NCI-H460 (cell line): ENCODE data around the gene KHDC4. TPM values are rescaled to one million over a fixed set of nuclear protein-coding genes. Genes with fewer than 3 reads are reported as not detected.

ENCODE experiments used
- DNase-seq: peaks from one replicate; pipeline ENCODE4 v3.0.0-alpha.2; 2016; ENCODE audit warnings: low read depth; ENCODE audit errors: extremely low read depth
- total RNA-seq: library from RNA; depleted of rRNA; stranded (reverse); fragments of >200 nt; shearing (Covaris generic); gene quantifications from 2 replicates; pipeline ENCODE4 v1.2.3, GENCODE V29; 2014

Gene KHDC4
- total RNA-seq, 1 experiment from 2014 or later: 86.5 TPM

DNA sequence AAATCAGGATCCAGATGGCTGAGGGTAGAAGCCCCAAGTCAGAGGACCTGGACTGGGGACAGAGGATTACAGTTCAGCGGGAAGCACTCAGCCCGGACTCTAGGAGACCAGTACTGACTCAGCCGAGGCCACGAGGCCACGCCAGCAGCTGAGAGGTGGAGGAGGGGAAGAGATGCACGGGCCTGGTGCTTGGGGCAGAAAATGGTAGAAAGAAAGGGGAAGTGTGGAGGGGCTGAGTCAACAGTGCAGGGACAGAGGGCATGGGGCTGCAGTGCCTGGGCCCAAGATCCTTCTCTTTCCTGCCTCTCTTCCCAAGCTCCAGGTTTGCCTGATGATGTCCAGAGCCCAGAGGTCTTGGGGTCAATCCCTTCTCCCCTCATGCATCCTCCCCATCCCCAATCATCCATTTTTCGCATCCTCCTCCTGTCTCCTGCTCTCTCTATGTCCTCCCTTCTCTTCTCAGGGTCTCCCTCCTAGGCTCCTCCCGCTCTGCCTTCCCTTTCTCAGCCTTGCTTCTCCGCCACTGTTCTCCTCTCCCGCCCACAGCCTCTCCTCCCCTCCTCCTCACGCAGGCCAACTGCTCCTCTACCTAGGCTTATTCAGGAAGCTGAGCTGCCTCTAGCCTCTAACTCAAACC, 36.4 kb upstream of the KHDC4 start:
- DNase-seq: no peak

DNA sequence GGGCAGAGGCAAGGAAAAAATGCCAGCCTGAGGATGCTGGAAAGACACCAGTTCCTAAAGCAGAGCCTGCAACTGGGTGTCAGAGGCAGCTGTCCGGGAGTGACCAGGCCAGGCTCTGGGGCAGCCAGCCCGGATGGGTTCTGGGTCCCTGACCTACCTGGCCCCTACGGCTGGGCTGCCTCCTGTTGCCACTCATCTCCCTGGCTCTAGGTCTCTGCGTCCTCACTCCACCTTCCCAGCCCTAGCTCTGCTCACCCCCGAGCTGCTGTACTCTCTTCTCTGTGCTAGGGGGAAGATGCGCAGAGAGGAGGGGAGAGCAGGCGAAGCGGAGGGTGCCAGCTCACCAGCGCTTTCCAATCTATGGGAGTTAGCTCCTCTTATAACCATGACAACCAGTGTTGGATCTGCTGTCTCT, 35.2 kb upstream of the KHDC4 start:
- DNase-seq: no peak

DNA sequence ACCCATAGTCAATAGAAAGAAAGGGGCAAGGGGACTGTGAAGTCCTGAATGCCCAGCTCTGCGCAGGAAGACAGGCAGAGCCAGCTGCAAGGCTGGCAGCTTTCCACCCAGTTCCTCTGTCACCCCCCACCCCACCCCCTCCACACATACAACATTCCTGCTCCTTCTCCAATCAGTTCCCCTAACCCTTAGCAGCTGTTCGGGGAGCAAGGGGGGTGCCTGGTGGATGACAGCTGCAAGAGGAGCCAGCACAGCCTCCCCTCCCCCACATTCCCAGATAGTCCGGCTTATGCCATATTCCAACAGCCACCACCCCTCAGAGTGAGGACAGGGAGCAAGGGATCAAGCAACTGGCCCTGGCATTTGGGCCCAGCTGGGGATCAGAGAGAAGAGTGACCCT, 34.5 kb upstream of the KHDC4 start:
- DNase-seq: no peak

DNA sequence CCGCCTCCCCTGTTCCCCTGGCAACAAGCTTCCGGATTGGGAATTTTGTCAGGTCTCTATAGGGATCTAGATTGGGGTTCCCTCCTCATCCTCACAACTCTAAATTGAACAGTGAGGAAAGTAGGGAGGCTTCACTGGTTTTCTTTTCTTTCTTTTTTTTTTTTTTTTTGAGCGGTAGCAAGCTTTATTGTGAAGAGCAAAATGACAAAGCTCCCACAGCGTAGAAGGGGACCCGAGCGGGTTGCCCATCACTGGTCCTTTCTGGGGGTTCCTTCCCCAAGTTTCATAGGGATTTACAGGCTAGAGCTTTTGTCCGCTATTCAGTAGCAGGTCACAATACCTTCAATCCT, 33.8 kb upstream of the KHDC4 start:
- no peak for DNase-seq

DNA sequence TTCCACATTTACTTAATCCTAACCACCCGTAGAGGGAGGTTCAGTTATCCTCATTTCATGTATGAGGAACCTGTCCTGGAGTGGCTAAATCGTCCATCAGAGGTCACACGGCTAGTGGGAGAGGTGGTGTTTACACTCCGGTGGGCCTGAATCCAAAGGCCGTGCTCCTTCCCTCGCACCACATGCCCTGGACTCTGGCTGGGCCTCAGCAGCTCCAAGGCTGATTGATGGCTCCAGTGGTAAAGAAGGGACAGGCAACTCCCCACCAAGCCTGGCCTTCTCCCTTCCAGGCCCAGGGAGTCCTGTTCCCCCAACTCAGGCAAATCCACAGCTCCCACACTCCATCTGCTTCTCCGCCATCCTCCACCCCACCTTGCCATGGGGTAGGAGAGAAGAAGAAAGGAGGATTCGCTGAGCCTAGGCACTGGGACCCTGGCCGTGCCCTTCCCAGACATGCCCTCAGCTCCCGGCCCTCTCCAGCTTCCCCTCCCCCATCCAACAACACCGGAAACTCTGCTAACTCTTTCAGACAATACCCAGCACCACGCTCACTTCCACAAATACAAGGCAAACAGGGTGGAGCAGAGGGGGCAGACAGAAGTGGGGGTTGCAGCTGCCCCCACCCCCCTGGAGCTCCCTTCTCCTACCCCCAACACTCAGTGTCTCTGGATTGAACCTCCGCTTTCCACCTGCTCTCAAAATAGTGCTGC, 33.3 kb upstream of the KHDC4 start:
- no peak for DNase-seq

DNA sequence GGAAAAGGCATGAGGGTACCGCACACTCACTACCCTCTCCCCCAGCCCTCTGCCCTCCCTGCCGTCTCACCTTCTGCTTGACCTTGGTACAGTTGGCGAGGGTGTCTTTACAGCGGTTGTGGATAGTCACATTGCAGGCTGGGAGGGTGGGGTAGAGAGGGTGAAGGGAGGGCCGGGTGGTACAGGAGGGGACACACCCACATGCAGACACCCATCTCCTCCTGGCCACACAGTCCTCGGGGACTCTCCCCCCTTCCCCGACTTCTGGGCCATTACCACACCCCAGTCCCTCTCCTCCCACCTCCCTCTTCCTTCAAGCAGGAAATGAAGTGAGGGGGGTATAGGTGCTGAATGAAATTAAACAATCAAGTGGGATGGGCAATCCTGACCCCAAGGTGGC, 32.5 kb upstream of the KHDC4 start:
- no peak for DNase-seq

DNA sequence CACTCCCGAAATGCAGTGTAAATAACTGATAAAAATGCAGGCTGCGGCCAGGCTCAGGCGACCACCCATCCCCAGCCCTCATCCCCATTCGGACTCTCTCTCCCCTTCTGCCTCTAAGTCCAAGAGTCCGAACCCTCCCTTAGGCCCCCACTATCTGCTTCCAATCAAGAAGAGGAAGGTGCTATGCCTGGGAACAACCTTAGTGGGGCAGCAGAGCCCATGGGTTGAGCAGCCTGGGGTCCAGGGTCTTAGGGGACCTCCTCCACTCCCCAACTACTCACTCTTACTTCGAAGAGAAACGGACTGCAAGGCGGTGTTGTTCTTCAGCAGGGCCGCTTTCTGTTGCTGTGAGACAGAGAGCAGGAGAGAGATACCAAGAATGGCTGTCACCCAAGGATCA, 31.9 kb upstream of the KHDC4 start:
- DNase-seq: no peak

DNA sequence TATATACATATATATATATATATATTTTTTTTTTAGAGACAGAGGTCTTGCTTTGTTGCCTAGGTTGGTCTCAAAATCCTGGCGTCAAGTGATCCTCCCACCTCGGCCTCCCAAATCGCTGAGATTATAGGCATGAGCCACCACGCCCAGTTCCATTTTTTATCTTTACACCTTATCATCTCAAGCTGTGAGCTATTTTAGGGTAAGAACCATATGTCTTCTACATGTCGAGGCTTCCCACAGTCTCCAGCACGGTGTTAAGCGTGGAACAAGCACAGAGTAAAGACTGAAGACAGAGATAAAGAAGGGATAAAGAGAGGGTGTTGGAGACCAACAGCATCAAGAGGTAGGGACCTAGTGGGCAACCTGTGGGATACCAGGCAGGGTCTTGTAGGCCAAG, 30.0 kb upstream of the KHDC4 start:
- DNase-seq: no peak

DNA sequence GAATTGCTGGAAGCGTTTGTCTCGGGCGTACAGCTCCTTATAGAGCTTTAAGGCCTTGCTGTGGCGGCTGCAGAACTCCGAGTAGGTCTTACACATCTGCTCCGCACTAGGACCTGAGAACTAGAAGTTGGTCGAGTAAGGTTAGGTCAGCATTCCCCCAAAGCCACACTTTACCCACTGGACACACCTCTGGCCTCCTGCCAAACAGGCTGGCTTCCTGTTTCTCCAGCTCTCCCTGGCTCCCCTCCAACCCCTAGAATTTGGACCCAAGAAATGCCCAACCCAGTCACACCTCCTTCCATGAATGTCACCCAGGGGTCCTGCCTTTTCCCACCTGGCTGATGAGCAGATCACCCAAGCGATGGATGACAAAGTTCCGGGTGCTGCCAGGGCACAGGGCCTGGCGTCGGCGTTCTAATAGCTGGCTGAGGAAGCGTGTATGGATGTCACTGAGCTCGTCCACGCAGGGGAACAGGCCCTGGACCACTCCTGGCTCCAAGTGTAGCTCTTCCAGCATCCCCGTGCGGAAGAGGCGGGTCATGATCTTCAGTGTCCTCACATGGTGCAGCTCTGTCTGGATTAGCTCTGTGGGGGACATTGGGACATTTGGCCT, 28.5 kb upstream of the KHDC4 start:
- DNase-seq: no peak

DNA sequence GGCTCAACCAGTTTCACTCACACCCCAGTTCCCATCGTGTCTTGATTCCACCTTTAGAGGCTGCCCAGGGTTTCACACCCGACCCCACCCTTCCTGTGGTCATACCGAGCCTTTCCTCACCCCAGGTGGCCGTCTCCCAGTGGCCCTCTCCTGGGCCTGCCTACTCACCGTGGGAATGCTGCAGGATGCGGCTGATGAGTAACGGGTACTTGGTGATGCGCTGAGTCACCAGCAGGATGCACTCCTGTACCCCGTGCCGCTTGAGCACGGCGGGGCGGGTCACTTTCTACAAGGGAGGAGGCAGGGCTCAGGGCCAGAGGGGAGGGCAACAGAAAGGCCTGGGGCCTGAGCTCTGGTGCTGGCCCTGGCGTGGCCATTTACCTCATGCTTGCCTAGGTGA, 27.7 kb upstream of the KHDC4 start:
- peak; percentile 99 for DNase-seq

DNA sequence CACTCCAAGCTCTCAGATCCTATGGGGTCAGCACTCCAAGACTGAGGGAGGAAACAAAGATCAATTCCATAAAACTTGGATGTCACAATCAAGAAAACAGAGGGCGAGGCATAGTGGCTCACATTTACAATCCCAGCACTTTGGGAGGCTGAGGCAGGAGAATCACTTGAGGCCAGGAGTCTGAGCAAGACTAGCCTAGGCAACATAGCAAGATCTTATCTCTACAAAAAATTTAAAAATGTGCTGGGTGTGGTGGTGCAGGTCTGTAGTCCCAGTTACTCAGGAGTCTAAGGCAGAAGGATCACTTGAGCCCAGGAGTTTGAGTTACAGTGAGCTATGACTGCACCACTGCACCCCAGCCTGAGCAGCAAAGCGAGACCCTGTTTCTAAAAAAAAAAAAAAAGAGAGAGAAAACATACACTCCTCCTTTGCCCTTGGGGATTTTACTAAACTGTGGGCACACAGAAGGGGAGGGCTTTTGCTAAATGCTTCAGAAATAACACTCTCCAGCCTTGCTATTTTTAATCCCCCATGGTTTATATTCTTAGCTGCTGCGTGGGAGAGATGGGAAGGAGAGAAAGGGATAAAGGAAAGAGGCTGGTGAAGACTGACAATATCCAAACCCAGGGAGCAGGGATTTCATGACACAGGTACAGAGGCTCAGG, 26.0 kb upstream of the KHDC4 start:
- DNase-seq: no peak

DNA sequence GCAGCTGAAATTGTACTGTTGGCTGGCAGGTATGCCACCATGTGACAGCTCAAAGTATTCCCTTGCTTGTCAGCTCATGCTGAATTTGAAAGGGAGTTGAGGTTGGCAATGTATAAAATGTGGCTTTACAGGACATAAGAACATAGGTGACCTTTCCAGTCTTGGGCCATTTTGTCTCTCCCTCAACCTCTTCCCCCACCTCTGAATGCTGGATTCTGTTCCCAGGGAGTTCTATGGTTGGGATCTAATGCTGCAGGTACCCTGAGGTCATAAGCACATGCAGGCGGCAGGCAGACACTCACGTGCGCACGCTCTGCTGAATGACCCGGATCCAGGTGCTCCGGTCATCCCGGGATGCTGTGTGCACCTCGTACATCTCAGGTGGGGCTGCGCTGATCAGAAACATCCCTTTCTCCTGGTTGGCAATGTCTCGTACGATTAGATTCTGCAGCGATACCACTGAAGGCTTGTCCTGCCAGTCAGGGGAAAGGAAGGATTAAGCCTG, 23.2 kb upstream of the KHDC4 start:
- no peak for DNase-seq

DNA sequence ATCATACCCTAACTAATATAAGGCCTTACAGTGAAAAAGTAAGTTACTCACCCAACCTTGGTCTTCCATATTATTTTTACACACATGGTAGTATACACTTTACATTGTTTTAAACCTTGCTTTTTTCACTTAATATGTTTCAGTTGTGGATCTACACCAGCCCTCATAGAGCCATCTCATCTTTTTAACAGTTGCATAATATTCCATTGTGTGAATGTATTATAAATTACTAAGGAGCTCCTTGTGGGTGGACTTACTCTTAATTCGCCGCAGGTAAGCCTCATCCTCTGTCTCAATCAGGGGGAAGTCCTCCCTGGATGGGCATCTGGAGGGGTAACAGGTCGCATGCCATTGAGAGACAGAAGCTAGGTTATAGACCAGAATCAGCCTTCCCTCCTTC, 20.4 kb upstream of the KHDC4 start:
- DNase-seq: no peak

DNA sequence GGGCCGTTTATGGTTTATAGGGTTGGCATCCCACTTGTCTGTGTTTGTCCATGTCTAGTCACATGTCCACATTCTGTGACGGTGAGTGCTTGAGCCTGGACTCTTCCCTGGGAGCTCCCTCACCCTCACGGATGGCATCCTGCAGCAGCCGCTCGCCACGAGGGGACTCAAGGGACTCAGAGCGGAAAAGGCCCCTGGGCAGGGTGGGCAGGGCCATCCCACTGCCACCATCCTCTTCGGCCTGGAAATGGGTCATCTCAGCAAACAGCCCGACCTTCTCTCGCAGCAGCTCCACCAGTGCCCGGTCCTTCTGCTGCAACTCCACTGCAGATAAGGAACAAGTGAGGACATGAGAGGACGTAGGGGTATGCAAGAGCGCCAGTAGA, 18.3 kb upstream of the KHDC4 start:
- no peak for DNase-seq

DNA sequence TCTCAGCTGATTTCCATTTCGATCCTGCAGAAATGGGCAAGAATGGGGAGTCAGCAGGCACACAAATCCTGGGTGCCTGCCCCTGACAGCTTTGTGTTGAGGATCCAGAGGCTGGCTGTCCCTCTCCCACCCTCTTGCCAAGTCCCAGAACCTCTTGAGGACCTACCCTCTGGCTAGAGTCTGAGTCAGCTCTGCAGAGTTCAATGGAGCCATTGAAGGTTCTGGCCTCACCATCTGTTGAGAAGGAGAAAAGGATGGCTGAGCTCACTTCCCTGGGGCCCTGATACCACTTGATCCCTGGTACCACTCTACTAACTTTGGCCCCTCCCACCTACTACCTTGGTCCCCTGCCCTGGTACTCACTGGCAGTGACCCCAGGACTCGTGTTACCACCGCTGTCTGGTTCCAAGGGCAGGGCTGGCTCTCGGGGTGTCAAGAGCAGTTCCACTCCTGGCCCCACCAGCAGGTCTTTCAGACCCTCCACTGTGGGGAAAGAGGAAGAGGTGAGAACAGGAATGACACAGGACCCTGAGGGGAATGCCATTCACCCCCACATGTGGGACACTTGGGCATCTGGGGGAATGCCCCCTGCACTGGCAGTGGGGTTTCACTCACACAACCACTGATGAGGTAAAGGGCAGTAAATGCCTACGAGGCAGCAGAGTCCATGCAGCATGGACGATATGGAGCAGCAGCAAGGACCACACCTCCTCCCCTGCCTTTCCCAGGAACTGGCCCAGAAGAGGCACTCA, 17.7 kb upstream of the KHDC4 start:
- no peak for DNase-seq

DNA sequence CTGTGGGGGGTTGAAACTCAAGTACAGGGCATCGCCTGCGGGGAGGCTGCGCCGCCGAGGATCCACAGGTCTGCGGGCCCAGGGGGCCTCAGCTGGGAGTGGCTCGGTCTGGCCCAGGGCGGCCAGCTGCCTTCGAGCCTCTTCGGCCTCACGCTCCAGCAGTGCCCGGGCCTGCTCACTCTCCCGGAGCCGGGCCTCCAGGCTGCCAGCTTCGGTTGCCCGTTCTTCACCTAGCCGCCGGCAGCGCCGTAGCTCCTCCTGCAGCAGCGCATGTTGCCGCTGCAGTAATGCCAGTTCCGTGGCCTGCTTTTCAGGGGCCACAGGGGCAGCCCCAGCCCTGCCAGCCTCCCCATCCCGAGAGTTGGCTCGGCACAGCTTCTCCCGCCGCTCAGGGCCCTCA, 16.6 kb upstream of the KHDC4 start:
- DNase-seq: no peak

DNA sequence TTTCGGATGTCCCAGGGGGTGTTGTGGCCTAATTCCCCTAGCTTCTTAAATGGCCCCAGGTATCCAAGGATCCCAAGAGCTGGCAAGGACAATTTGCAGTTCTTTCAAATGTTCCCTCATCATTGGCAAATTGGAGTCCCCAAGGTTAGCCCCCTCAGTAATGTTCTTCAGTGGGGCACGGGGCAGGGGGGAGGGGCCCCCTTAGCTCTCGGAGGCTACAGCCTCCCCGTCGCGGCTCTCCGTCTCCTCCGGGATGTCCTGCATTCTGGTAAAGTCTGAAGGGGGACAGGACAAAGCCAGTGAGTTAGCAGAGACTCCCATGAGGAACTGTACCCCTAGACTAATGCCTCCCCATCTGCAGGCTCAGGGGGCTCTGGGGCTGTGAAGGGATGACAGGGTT, 13.5 kb upstream of the KHDC4 start:
- DNase-seq: no peak

DNA sequence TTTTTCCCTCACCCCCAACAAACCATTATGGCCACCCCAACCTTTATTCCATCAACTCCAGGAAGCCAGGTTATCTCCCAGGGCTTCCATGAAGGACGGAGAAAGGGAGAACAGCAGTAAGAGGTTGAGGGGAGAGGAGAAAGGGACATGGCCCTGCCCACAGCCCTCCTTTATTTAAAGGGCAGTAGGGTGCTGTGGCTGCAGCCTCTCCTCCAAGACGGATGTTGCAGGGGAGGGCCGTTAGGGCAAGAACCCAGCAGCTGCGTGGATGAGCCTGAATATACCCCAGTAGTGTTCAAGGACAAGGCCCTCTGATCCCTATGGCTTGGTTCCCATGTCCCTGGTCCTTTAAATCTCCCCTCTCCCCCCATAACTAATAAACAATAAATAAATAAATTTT, 13.1 kb upstream of the KHDC4 start:
- DNase-seq: no peak

DNA sequence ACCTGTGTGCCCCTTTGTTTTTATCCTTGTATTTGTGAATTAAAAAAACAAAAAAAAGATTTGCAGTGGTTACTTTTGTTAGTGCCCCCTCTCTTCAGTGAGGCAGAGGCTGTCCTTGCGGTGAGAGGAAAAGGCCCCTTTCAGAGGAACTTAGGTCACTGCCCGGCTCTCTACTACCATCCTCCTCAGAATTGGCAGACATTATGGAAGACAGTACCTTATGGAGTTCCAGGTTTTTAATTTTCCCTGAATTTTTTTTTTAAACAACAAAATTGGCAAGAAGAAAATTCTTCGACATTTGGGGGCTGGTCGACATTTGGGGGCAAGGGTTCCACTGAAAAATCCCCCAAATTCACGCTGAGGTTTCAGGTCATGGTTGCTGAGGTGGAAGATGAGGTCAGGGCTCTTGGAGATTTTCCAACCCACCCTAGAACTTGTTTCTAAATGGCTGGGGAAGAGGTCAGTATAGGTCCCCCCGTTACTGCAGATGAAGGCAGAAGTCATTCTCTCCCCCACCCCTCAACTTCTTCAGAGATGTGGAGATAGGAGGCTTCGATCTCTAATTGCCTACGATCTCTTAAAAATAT, 12.5 kb upstream of the KHDC4 start:
- DNase-seq: no peak

DNA sequence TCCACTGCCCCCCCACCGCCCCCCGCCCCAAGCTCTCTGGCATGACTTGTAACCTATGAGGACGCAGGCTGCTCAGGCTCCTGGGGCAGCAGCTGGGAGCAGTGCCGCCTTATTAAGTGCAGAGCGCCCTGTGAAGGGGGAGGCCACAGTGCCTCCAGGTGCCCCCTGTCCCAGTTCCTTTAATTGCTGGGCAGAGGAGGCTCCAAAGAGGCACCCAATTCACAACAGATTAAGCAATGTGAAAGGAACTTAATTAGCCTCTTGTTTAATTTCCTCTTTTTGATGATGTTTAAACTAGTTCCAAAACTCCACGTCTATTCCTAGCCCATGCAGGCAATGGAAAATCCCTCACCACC, 10.2 kb upstream of the KHDC4 start:
- DNase-seq: no peak
